Psoas muscle (tissue), 8 donors: Measurements from ENCODE around the gene CDK7. TPM values are rescaled to one million over a fixed set of nuclear protein-coding genes. Genes with fewer than 3 reads are reported as not detected.

Experiments used
- ATAC-seq, 4 donors: fragments of 200-7000 bp; cut with Tn5 transposase; one replicate each; pipeline ENCODE4 v1.9.1; 2020; ENCODE audit warnings: moderate library complexity in 3 of 4, mild to moderate bottlenecking in 2 of 4
- DNase-seq, 2 donors: peaks; one replicate each; pipeline ENCODE4 v3.0.0-alpha.2; 2020
- H3K27ac ChIP-seq: fragments of 200-600 bp; one replicate; pipeline ENCODE4 v1.8.0; 2022
- H3K27me3 ChIP-seq, 3 donors: fragments of 200-600 bp in 1 of 3; one replicate each; pipeline versions ENCODE4 v1.6.1 to v1.8.0; 2013 to 2022; ENCODE audit warnings: low read length in 2 of 3, mild to moderate bottlenecking in 2 of 3, moderate library complexity in 1 of 3; ENCODE audit not compliant: insufficient read depth in 3 of 3
- H3K36me3 ChIP-seq, 2 donors: fragments of 200-600 bp in 1 of 2; one replicate each; pipeline versions ENCODE4 v1.6.1 to v1.8.0; 2013 to 2022; ENCODE audit warnings: low read depth in 1 of 2, mild to moderate bottlenecking in 1 of 2, moderate library complexity in 1 of 2; ENCODE audit not compliant: insufficient read depth in 1 of 2
- H3K4me1 ChIP-seq: fragments of 200-600 bp; one replicate; pipeline ENCODE4 v1.8.0; 2022
- H3K4me3 ChIP-seq: fragments of 200-600 bp; one replicate; pipeline ENCODE4 v1.8.0; 2022; ENCODE audit warnings: mild to moderate bottlenecking
- H3K9me3 ChIP-seq: fragments of 200-600 bp; one replicate; pipeline ENCODE4 v1.8.0; 2022
- CTCF ChIP-seq: fragments of 200-600 bp; IDR thresholded peaks from one replicate; pipeline ENCODE4 v1.8.0; 2022; ENCODE audit warnings: antibody characterized with exemption
- WGBS, 3 donors: extraction: QIAGEN DNeasy Blood & Tissue Kit; methylation state at CpG; one replicate each; pipeline versions ENCODE4 v1.1.6 to v1.1.7; 2013; 5-methylcytosine and 5-hydroxymethylcytosine counted together
- intact Hi-C, 2 donors: fragments of 100-400 bp; cut with DNase I; formaldehyde crosslinking; loops; one replicate each; pipeline versions ENCODE4 v1.11.0 to v1.14.2; 2022
- polyA plus RNA-seq, 3 donors: library from polyadenylated mRNA; stranded (reverse); fragments of 200-250 nt; gene quantifications; one replicate each; pipeline ENCODE4 v1.2.3, GENCODE V29; 2013
- total RNA-seq, 4 donors: library from RNA; stranded (reverse); fragmentation: NEBNext Ultra II Directional in 2 of 4; extraction: Animal tissue kit (Norgen Biotek cat#: 25700) in 2 of 4; gene quantifications; one replicate each; pipeline versions ENCODE4 v1.2.1 to v1.2.4, GENCODE V29; 2021 to 2023
- donor health status: healthy with polysubstance abuse.
- donor health status: DM: no; HTN: no; CAD: no; lungs with moderate emphysema.
- donor health status: Bipolar disorder and iron deficiency.
- donor health status: healthy.
- donor health status: DM: yes; HTN: yes; CAD: no.
- donor health status: DM: no; HTN: no; CAD: no.
- donor health status: DM: no; HTN: no; CAD: no.
- donor health status: DM: yes; HTN: yes; CAD: no.

The CDK7 gene
- total and polyA plus RNA-seq, 7 donors, result 19.0 to 66.9 (median 33.4) TPM

- TF ChIP-seq CTCF, result no peak
- ATAC-seq (peak; percentile 61 to 93 (median 82)), DNase-seq (no peak)
- H3K9me3 ChIP-seq, result no peaks in the 10 kb centered on the region
- no peak overlapping the region for H3K4me3 ChIP-seq
- peak overlapping the region; percentile 38 for H3K27ac ChIP-seq
- intact Hi-C loops, result no loop called here
- 27 to 30% (median 30%) methylated on average over 5 of the region's 5 CpGs for WGBS, 3 donors
- no peaks in the 10 kb centered on the region for H3K27me3 ChIP-seq
- H3K4me1 ChIP-seq, result peaks cover 15% of the 10 kb centered on the region
- peaks cover 0 to 21% of the 10 kb centered on the region in 2 donors for H3K36me3 ChIP-seq
Measured at GRCh38 chr5:69285448-69286116, 50.9 kb downstream of the CDK7 start.

- H3K27me3 ChIP-seq, result no peaks in the 10 kb centered on the region
- WGBS, 3 donors, result 65 to 70% (median 67%) methylated on average over 2 of the region's 2 CpGs
- peaks cover 0 to 9% of the 10 kb centered on the region in 2 donors for H3K36me3 ChIP-seq
- ATAC-seq (no peak), DNase-seq (no peak)
- intact Hi-C loops, result no loop called here
- no peaks in the 10 kb centered on the region for H3K9me3 ChIP-seq
- H3K4me1 ChIP-seq, result peaks cover 15% of the 10 kb centered on the region
- no peak overlapping the region for H3K4me3 ChIP-seq
- H3K27ac ChIP-seq, result no peak overlapping the region
- no peak for TF ChIP-seq CTCF
Measured at GRCh38 chr5:69288069-69288468, 53.4 kb downstream of the CDK7 start.

- no peak for TF ChIP-seq CTCF
- H3K4me1 ChIP-seq, result peaks cover 15% of the 10 kb centered on the region
- no peaks in the 10 kb centered on the region for H3K27me3 ChIP-seq
- DNase-seq (no peak), ATAC-seq (no peak)
- H3K9me3 ChIP-seq, result no peaks in the 10 kb centered on the region
- 75 to 84% (median 75%) methylated on average over 1 of the region's 1 CpG for WGBS, 3 donors
- H3K27ac ChIP-seq, result no peak overlapping the region
- intact Hi-C loops, result no loop called here
- H3K4me3 ChIP-seq, result no peak overlapping the region
- H3K36me3 ChIP-seq, result peaks cover 0 to 11% of the 10 kb centered on the region in 2 donors
Measured at GRCh38 chr5:69288688-69289087, 54.0 kb downstream of the CDK7 start.

- H3K27me3 ChIP-seq, result no peaks in the 10 kb centered on the region
- no peak overlapping the region for H3K27ac ChIP-seq
- no peak for DNase-seq
- no peaks in the 10 kb centered on the region for H3K4me1 ChIP-seq
- H3K4me3 ChIP-seq, result no peak overlapping the region
- H3K36me3 ChIP-seq, result peaks cover 0 to 25% of the 10 kb centered on the region in 2 donors
- TF ChIP-seq CTCF, result no peak
- WGBS, 3 donors, result 94 to 99% (median 95%) methylated on average over 2 of the region's 2 CpGs
- ATAC-seq, result no peak
- H3K9me3 ChIP-seq, result no peaks in the 10 kb centered on the region
- intact Hi-C loops, result no loop called here
Measured at GRCh38 chr5:69292306-69292705, 57.6 kb downstream of the CDK7 start.

GRCh38 chr5:69293882-69294281 is 59.2 kb downstream of the CDK7 start:
- ATAC-seq, result no peak
- Histone ChIP-seq H3K9me3 (no peaks in the 10 kb centered on the region), H3K36me3 (peaks cover 0 to 25% of the 10 kb centered on the region in 2 donors), H3K4me3 (no peak overlapping the region), H3K4me1 (no peaks in the 10 kb centered on the region), H3K27ac (no peak overlapping the region), H3K27me3 (no peaks in the 10 kb centered on the region)
- no peak for TF ChIP-seq CTCF
- DNase-seq, result no peak
- 43 to 95% (median 47%) methylated on average over 1 of the region's 1 CpG for WGBS, 3 donors
- intact Hi-C loops, result no loop called here
